NT2/D1 (cell line): Measurements from ENCODE around the gene SAYSD1.

Experiments used
- YY1 ChIP-seq: IDR thresholded peaks from 2 replicates; pipeline ENCODE4 v1.6.1; 2011; ENCODE audit not compliant: insufficient read length, insufficient read depth
- ZNF274 ChIP-seq: IDR thresholded peaks from 2 replicates; pipeline ENCODE4 v1.6.1; 2011; ENCODE audit warnings: mild to moderate bottlenecking, low read depth, low read length

- TF ChIP-seq YY1 (no peak), ZNF274 (no peak)
Measured at GRCh38 chr6:39152262-39152661, 37.3 kb upstream of the SAYSD1 start.
